ENCODE data around the gene LMF1.
"Not testable (repeated sequence)": the region's sequence is repeated elsewhere in the genome, so short reads cannot be mapped to it uniquely, and the experiment has no call there.

Gene LMF1

GRCh38 chr16:947922-948303 lies 22.9 kb downstream of the LMF1 start:
- not testable (repeated sequence) for H3K4me1 ChIP-seq (ENCODE audit: control insufficient read depth, insufficient read depth, low read length, poor library complexity, severe bottlenecking); H3K4me3 ChIP-seq (ENCODE audit: extremely low read depth, insufficient read depth, low read length, poor library complexity, severe bottlenecking); H3K36me3 ChIP-seq (ENCODE audit: control insufficient read depth, insufficient read depth, low read length); H3K27ac ChIP-seq (ENCODE audit: low read depth, low read length, severe bottlenecking); H3K9me3 ChIP-seq (ENCODE audit: control insufficient read depth, low read length)
- WGBS, 2 experiments (ENCODE audit: insufficient coverage in 2 of 2), result 85 to 89% methylated on average over 13 to 17 of the region's 17 CpGs

DNA sequence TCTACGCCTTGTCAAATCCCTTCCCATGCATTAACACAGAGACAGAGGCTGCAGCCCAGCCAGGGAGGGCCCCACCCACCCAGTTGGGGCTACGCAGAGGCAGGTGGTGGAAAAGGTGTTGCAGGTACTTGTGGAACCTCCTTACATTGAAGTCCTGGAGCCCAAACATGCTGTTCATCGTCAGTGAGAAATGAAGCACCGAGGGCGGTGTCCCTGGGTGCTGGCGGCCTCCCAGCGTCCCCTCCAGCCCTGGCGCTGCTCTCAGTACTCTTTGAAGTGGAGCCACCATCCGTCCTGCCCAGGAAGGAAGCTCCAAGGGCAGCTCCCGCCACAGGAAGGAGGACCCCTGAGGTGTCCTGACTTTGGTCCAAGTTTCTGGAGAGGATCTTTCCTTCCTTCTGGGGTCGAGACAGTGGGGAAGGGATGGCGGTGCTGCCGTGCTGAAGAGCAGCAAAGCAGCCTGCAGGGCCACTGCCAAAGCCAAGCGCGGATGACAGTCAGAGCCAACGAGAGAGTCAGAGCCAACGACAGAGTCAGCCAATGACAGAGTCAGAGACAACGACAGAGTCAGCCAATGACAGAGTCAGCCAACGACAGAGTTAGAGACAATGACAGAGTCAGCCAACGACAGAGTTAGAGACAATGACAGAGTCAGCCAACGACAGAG lies 23.4 kb downstream of the LMF1 start:
- H3K4me1 ChIP-seq (ENCODE audit: control insufficient read depth, insufficient read depth, low read length, poor library complexity, severe bottlenecking), result no peaks in the 10 kb centered on the region
- WGBS, 2 experiments (ENCODE audit: insufficient coverage in 2 of 2), result 89 to 92% methylated on average over 18 of the region's 21 CpGs
- peaks cover 6% of the 10 kb centered on the region for H3K9me3 ChIP-seq (ENCODE audit: control insufficient read depth, low read length)
- no peak overlapping the region for H3K27ac ChIP-seq (ENCODE audit: low read depth, low read length, severe bottlenecking)
- H3K36me3 ChIP-seq (ENCODE audit: control insufficient read depth, insufficient read depth, low read length), result no peaks in the 10 kb centered on the region
- no peak overlapping the region for H3K4me3 ChIP-seq (ENCODE audit: extremely low read depth, insufficient read depth, low read length, poor library complexity, severe bottlenecking)

- Histone ChIP-seq H3K4me3 (ENCODE audit: extremely low read depth, insufficient read depth, low read length, poor library complexity, severe bottlenecking) (no peak overlapping the region), H3K36me3 (ENCODE audit: control insufficient read depth, insufficient read depth, low read length) (peaks cover 8% of the 10 kb centered on the region), H3K4me1 (ENCODE audit: control insufficient read depth, insufficient read depth, low read length, poor library complexity, severe bottlenecking) (no peaks in the 10 kb centered on the region), H3K9me3 (ENCODE audit: control insufficient read depth, low read length) (peaks cover 17% of the 10 kb centered on the region), H3K27ac (ENCODE audit: low read depth, low read length, severe bottlenecking) (no peak overlapping the region)
- 87 to 93% methylated on average over 6 to 8 of the region's 8 CpGs for WGBS, 2 experiments (ENCODE audit: insufficient coverage in 2 of 2)
Measured at GRCh38 chr16:946048-946395, 24.8 kb downstream of the LMF1 start.

- WGBS, 2 experiments (ENCODE audit: insufficient coverage in 2 of 2), result 83 to 89% methylated on average over 9 to 10 of the region's 10 CpGs
- peaks cover 17% of the 10 kb centered on the region for H3K9me3 ChIP-seq (ENCODE audit: control insufficient read depth, low read length)
- H3K4me3 ChIP-seq (ENCODE audit: extremely low read depth, insufficient read depth, low read length, poor library complexity, severe bottlenecking), result no peak overlapping the region
- H3K4me1 ChIP-seq (ENCODE audit: control insufficient read depth, insufficient read depth, low read length, poor library complexity, severe bottlenecking), result no peaks in the 10 kb centered on the region
- H3K36me3 ChIP-seq (ENCODE audit: control insufficient read depth, insufficient read depth, low read length), result peaks cover 8% of the 10 kb centered on the region
- H3K27ac ChIP-seq (ENCODE audit: low read depth, low read length, severe bottlenecking), result no peak overlapping the region
Measured at GRCh38 chr16:945271-946047, 25.3 kb downstream of the LMF1 start.

DNA sequence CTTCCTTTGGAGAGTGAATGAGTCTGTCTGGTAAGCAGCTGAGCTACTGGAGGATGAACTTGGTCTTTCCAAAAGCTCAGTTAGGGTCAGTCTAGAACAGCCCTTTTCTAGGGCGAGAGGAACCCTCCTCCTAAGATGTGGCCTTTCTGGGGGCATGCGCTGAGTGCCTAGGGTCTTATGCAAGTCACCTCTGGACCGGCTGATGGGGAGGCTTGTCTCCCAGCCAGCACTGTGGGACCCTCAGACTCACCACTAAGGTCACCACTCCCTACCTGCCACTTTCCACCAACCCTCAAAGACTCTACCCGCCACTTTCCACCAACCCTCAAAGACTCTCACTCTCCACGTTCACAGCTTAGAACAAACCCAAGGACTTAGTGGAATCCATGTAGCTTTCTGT lies 26.8 kb downstream of the LMF1 start:
- peaks cover 8% of the 10 kb centered on the region for H3K36me3 ChIP-seq (ENCODE audit: control insufficient read depth, insufficient read depth, low read length)
- no peaks in the 10 kb centered on the region for H3K4me1 ChIP-seq (ENCODE audit: control insufficient read depth, insufficient read depth, low read length, poor library complexity, severe bottlenecking)
- 96 to 98% methylated on average over 4 of the region's 5 CpGs for WGBS, 2 experiments (ENCODE audit: insufficient coverage in 2 of 2)

DNA sequence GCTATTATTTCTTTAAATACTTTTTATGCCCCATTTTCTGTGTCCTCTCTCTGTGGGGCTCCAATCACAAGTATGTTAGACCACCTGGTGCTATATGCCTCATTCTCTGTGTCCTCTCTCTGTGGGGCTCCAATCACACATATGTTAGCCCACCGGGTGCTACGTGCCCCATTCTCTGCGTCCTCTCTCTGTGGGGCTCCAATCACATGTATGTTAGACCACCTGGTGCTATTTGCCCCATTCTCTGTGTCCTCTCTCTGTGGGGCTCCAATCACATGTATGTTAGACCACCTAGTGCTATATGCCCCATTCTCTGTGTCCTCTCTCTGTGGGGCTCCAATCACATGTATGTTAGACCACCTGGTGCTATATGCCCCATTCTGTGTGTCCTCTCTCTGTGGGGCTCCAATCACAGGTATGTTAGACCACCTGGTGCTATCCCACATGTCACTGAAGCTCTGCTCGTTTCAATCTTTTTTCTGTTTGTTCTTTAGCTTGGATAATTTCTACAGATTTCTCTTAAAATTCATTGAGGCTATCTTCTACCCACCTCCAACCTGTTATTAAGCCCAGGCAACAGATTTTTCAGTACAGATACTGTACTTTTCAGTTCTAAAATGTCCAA lies 28.2 kb downstream of the LMF1 start:
- Histone ChIP-seq H3K36me3 (ENCODE audit: control insufficient read depth, insufficient read depth, low read length) (peaks cover 8% of the 10 kb centered on the region), H3K4me1 (ENCODE audit: control insufficient read depth, insufficient read depth, low read length, poor library complexity, severe bottlenecking) (no peaks in the 10 kb centered on the region), H3K9me3 (ENCODE audit: control insufficient read depth, low read length) (peaks cover 17% of the 10 kb centered on the region), H3K27ac (ENCODE audit: low read depth, low read length, severe bottlenecking) (no peak overlapping the region), H3K4me3 (ENCODE audit: extremely low read depth, insufficient read depth, low read length, poor library complexity, severe bottlenecking) (no peak overlapping the region)
- 82 to 87% methylated on average over 3 to 4 of the region's 4 CpGs for WGBS, 2 experiments (ENCODE audit: insufficient coverage in 2 of 2)

More for the DNA sequence above, 26.8 kb downstream of the LMF1 start:
- Histone ChIP-seq H3K27ac (ENCODE audit: low read depth, low read length, severe bottlenecking) (no peak overlapping the region), H3K9me3 (ENCODE audit: control insufficient read depth, low read length) (peaks cover 17% of the 10 kb centered on the region), H3K4me3 (ENCODE audit: extremely low read depth, insufficient read depth, low read length, poor library complexity, severe bottlenecking) (no peak overlapping the region)

GRCh38 chr16:939941-940340 lies 30.8 kb downstream of the LMF1 start:
- H3K4me3 ChIP-seq (ENCODE audit: extremely low read depth, insufficient read depth, low read length, poor library complexity, severe bottlenecking), result no peak overlapping the region
- H3K4me1 ChIP-seq (ENCODE audit: control insufficient read depth, insufficient read depth, low read length, poor library complexity, severe bottlenecking), result no peaks in the 10 kb centered on the region
- H3K36me3 ChIP-seq (ENCODE audit: control insufficient read depth, insufficient read depth, low read length), result peaks cover 8% of the 10 kb centered on the region
- H3K27ac ChIP-seq (ENCODE audit: low read depth, low read length, severe bottlenecking), result no peak overlapping the region
- WGBS, 2 experiments (ENCODE audit: insufficient coverage in 2 of 2), result 93% methylated on average over 13 to 15 of the region's 17 CpGs
- peaks cover 17% of the 10 kb centered on the region for H3K9me3 ChIP-seq (ENCODE audit: control insufficient read depth, low read length)

DNA sequence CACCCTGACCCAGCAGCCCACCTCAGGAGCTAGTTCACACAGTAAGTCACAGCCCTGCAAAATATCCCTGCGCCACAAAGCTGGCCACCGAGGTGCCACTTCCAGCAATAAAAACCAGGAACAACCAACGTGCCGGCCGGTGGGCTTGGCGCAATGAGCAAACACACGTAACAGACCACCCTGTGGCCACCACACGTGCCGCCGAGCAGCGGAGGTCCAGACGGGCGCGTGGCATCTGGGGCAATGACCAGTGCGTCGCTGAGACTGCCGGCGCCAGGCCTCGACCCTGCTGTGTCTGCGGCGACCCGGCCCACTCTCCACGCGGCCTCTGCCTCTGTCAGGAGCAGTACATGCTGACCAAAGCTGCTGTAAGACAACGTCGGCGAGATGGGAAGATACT lies 31.5 kb downstream of the LMF1 start:
- no peak overlapping the region for H3K4me3 ChIP-seq (ENCODE audit: extremely low read depth, insufficient read depth, low read length, poor library complexity, severe bottlenecking)
- 92 to 93% methylated on average over 24 to 26 of the region's 27 CpGs for WGBS, 2 experiments (ENCODE audit: insufficient coverage in 2 of 2)
- no peaks in the 10 kb centered on the region for H3K4me1 ChIP-seq (ENCODE audit: control insufficient read depth, insufficient read depth, low read length, poor library complexity, severe bottlenecking)
- peaks cover 17% of the 10 kb centered on the region for H3K9me3 ChIP-seq (ENCODE audit: control insufficient read depth, low read length)
- peaks cover 8% of the 10 kb centered on the region for H3K36me3 ChIP-seq (ENCODE audit: control insufficient read depth, insufficient read depth, low read length)
- H3K27ac ChIP-seq (ENCODE audit: low read depth, low read length, severe bottlenecking), result no peak overlapping the region

DNA sequence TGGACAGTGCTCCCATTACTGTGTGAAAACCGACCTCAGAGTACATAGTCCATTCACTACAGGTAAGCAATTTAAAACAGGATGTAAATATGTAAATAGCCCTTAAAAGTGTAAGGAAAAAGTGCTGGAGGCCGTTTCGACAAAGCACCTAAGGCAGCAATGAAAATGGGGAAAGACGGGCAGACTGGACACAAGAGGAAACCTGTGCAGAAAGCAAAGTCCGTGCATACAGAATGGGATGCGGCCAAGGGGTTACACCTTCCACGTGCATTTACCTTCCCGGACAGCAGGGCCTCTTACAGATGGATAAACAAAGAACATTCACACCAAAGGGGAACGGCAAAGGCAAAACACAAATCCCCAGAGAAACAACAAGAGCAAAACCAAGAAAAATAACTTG lies 32.0 kb downstream of the LMF1 start:
- Histone ChIP-seq H3K4me3 (ENCODE audit: extremely low read depth, insufficient read depth, low read length, poor library complexity, severe bottlenecking) (no peak overlapping the region), H3K4me1 (ENCODE audit: control insufficient read depth, insufficient read depth, low read length, poor library complexity, severe bottlenecking) (no peaks in the 10 kb centered on the region), H3K27ac (ENCODE audit: low read depth, low read length, severe bottlenecking) (no peak overlapping the region), H3K36me3 (ENCODE audit: control insufficient read depth, insufficient read depth, low read length) (peaks cover 8% of the 10 kb centered on the region), H3K9me3 (ENCODE audit: control insufficient read depth, low read length) (peaks cover 17% of the 10 kb centered on the region)
- 85 to 88% methylated on average over 7 to 8 of the region's 9 CpGs for WGBS, 2 experiments (ENCODE audit: insufficient coverage in 2 of 2)

DNA sequence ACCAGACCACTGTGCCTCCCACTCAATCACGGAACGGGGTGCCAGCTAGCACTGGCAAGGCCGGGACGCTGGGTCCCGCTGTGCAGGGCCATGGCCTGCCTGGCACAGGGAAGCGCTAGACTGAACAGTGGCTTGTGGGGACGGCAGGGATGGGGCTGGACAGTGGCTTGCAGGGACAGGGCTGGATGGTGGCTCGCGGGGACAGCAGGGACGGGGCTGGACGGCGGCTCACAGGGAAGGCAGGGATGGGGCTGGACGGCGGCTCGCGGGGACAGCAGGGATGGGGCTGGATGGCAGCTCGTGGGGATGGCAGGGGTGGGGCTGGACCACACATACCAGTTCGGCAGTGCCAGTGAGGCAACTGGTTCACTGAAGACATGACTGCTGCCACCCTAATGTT lies 32.6 kb downstream of the LMF1 start:
- Histone ChIP-seq H3K27ac (ENCODE audit: low read depth, low read length, severe bottlenecking) (no peak overlapping the region), H3K4me3 (ENCODE audit: extremely low read depth, insufficient read depth, low read length, poor library complexity, severe bottlenecking) (no peak overlapping the region), H3K4me1 (ENCODE audit: control insufficient read depth, insufficient read depth, low read length, poor library complexity, severe bottlenecking) (no peaks in the 10 kb centered on the region), H3K9me3 (ENCODE audit: control insufficient read depth, low read length) (peaks cover 17% of the 10 kb centered on the region), H3K36me3 (ENCODE audit: control insufficient read depth, insufficient read depth, low read length) (peaks cover 8% of the 10 kb centered on the region)
- WGBS, 2 experiments (ENCODE audit: insufficient coverage in 2 of 2), result 89 to 94% methylated on average over 15 to 17 of the region's 18 CpGs

- WGBS, 2 experiments (ENCODE audit: insufficient coverage in 2 of 2), result 63 to 94% methylated on average over 2 to 5 of the region's 6 CpGs
- Histone ChIP-seq H3K36me3 (ENCODE audit: control insufficient read depth, insufficient read depth, low read length) (peaks cover 8% of the 10 kb centered on the region), H3K4me3 (ENCODE audit: extremely low read depth, insufficient read depth, low read length, poor library complexity, severe bottlenecking) (no peak overlapping the region), H3K4me1 (ENCODE audit: control insufficient read depth, insufficient read depth, low read length, poor library complexity, severe bottlenecking) (no peaks in the 10 kb centered on the region), H3K9me3 (ENCODE audit: control insufficient read depth, low read length) (peaks cover 14% of the 10 kb centered on the region), H3K27ac (ENCODE audit: low read depth, low read length, severe bottlenecking) (no peak overlapping the region)
Measured at GRCh38 chr16:937723-938122, 33.1 kb downstream of the LMF1 start.

Data from mesodermal cell (in vitro differentiated cells).